Brain microvascular endothelial cell (primary cell): Measurements from ENCODE around the gene TNFRSF13B.

Experiments used
- DNase-seq: peaks from one replicate; pipeline ENCODE4 v3.0.0-alpha.2; 2020
- H3K27ac ChIP-seq: fragments of 250-450 bp; sonication (Bioruptor Pico); 2 replicates; pipeline ENCODE4 v1.5.1; 2020; ENCODE audit warnings: mild to moderate bottlenecking, moderate library complexity
- H3K27me3 ChIP-seq: fragments of 250-450 bp; sonication (Bioruptor Pico); replicated peaks from 2 replicates; pipeline ENCODE4 v1.5.1; 2020; ENCODE audit warnings: mild to moderate bottlenecking
- H3K36me3 ChIP-seq: fragments of 250-450 bp; sonication (Bioruptor Pico); replicated peaks from 2 replicates; pipeline ENCODE4 v1.5.1; 2020; ENCODE audit warnings: mild to moderate bottlenecking
- H3K4me3 ChIP-seq: 2 replicates; pipeline ENCODE4 v1.5.1; 2011; ENCODE audit warnings: low read depth, mild to moderate bottlenecking, control low read depth, low read length, moderate library complexity
- CTCF ChIP-seq: IDR thresholded peaks from 2 replicates; pipeline ENCODE4 v1.5.1; 2011; ENCODE audit warnings: low read depth, mild to moderate bottlenecking, moderate library complexity, low read length, control low read depth, inconsistent platforms; ENCODE audit errors: missing control alignments
- in situ Hi-C: cut with HindIII; loops from 2 replicates; pipeline ENCODE4 v1.10.0; 2017; ENCODE audit warnings: low sequenced_read_pairs, low pct_ligation_motif_present

TNFRSF13B gene

GRCh38 chr17:16940116-16940881 is 31.6 kb downstream of the TNFRSF13B start:
- Histone ChIP-seq H3K27ac (no peak overlapping the region), H3K4me3 (no peak overlapping the region), H3K27me3 (no peaks in the 10 kb centered on the region), H3K36me3 (no peaks in the 10 kb centered on the region)
- no peak for TF ChIP-seq CTCF
- no peak for DNase-seq
- in situ Hi-C loops: no loop called here

- no peak for DNase-seq
- in situ Hi-C loops: no loop called here
- Histone ChIP-seq H3K27me3 (no peaks in the 10 kb centered on the region), H3K27ac (no peak overlapping the region), H3K36me3 (no peaks in the 10 kb centered on the region), H3K4me3 (no peak overlapping the region)
- no peak for TF ChIP-seq CTCF
Measured at GRCh38 chr17:16939606-16940115, 32.3 kb downstream of the TNFRSF13B start.

- in situ Hi-C loops: no loop called here
- Histone ChIP-seq H3K4me3 (no peak overlapping the region), H3K27me3 (no peaks in the 10 kb centered on the region), H3K36me3 (no peaks in the 10 kb centered on the region), H3K27ac (no peak overlapping the region)
- TF ChIP-seq CTCF: no peak
- no peak for DNase-seq
Measured at GRCh38 chr17:16939208-16939576, 32.7 kb downstream of the TNFRSF13B start.

- H3K36me3 ChIP-seq: no peaks in the 10 kb centered on the region
- no peak for DNase-seq
- H3K4me3 ChIP-seq: no peak overlapping the region
- no peaks in the 10 kb centered on the region for H3K27me3 ChIP-seq
- in situ Hi-C loops: no loop called here
- no peak overlapping the region for H3K27ac ChIP-seq
- TF ChIP-seq CTCF: no peak
Measured at GRCh38 chr17:16938496-16939207, 33.3 kb downstream of the TNFRSF13B start.

GRCh38 chr17:16938031-16938430 is 33.9 kb downstream of the TNFRSF13B start:
- TF ChIP-seq CTCF: no peak
- Histone ChIP-seq H3K4me3 (no peak overlapping the region), H3K27me3 (no peaks in the 10 kb centered on the region), H3K27ac (no peak overlapping the region), H3K36me3 (no peaks in the 10 kb centered on the region)
- in situ Hi-C loops: no loop called here
- DNase-seq: no peak
